GM18868 (cell line): Measurements from ENCODE around the gene AP2S1.
"Not testable (repeated sequence)": the region's sequence is repeated elsewhere in the genome, so short reads cannot be mapped to it uniquely, and the experiment has no call there.

Source experiments
- ATAC-seq: cut with Tn5 transposase; IDR thresholded peaks from one replicate; pipeline ENCODE4 v1.9.1; 2021; ENCODE audit warnings: mild to moderate bottlenecking, moderate library complexity; ENCODE audit not compliant: unreplicated experiment

AP2S1 gene

GRCh38 chr19:46850228-46851203 is at the start of gene AP2S1:
TSS of gene AP2S1 (minus strand) at chr19:46850846. CDS start at chr19:46850766, 80 bp downstream.
- ATAC-seq = peak; percentile 93

- no peak for ATAC-seq
Observed at GRCh38 chr19:46900341-46900740, 49.7 kb upstream of the AP2S1 start.

GRCh38 chr19:46898731-46899130 is 48.1 kb upstream of the AP2S1 start:
- ATAC-seq = no peak

GRCh38 chr19:46896076-46896794 is 45.6 kb upstream of the AP2S1 start:
- no peak for ATAC-seq

- no peak for ATAC-seq
Observed at GRCh38 chr19:46892252-46893179, 41.9 kb upstream of the AP2S1 start.

GRCh38 chr19:46890423-46891170 is 40.0 kb upstream of the AP2S1 start:
- ATAC-seq = no peak

- no peak for ATAC-seq
Observed at GRCh38 chr19:46887240-46887782, 36.7 kb upstream of the AP2S1 start.

- no peak for ATAC-seq
Observed at GRCh38 chr19:46886546-46887239, 36.0 kb upstream of the AP2S1 start.

GRCh38 chr19:46885411-46885810 is 34.8 kb upstream of the AP2S1 start:
- no peak for ATAC-seq

- not testable (repeated sequence) for ATAC-seq
Observed at GRCh38 chr19:46882751-46883150, 32.1 kb upstream of the AP2S1 start.

GRCh38 chr19:46882034-46882433 is 31.4 kb upstream of the AP2S1 start:
- no peak for ATAC-seq

- ATAC-seq = no peak
Observed at GRCh38 chr19:46881092-46881491, 30.4 kb upstream of the AP2S1 start.

- ATAC-seq = no peak
Observed at GRCh38 chr19:46880431-46880830, 29.8 kb upstream of the AP2S1 start.

GRCh38 chr19:46878613-46879375 is 28.1 kb upstream of the AP2S1 start:
- ATAC-seq = no peak

- ATAC-seq = no peak
Observed at GRCh38 chr19:46875657-46876056, 25.0 kb upstream of the AP2S1 start.

GRCh38 chr19:46875234-46875633 is 24.6 kb upstream of the AP2S1 start:
- no peak for ATAC-seq

- ATAC-seq = no peak
Observed at GRCh38 chr19:46872967-46873366, 22.3 kb upstream of the AP2S1 start.

GRCh38 chr19:46871173-46871572 is 20.5 kb upstream of the AP2S1 start:
- ATAC-seq = not testable (repeated sequence)
